Ovary (tissue), 10 donors: Measurements from ENCODE around the gene FAM222B. TPM values are rescaled to one million over a fixed set of nuclear protein-coding genes. Genes with fewer than 3 reads are reported as not detected.
A peak's percentile ranks its signal among the peaks of the same experiment; 100 is the strongest.

ENCODE experiments used
- DNase-seq, 5 donors: peaks; one replicate each; pipeline ENCODE4 v3.0.0-alpha.2; 2019 to 2020
- H3K27ac ChIP-seq, 2 donors: fragments of 200-600 bp; one replicate each; pipeline versions ENCODE4 v1.5.1 to v1.8.0; 2019 to 2022
- H3K27me3 ChIP-seq: fragments of 200-600 bp; one replicate; pipeline ENCODE4 v1.8.0; 2022
- H3K36me3 ChIP-seq: fragments of 200-600 bp; sonication (generic); one replicate; pipeline ENCODE4 v1.5.1; 2019
- H3K4me1 ChIP-seq: one replicate; pipeline ENCODE4 v1.8.1; 2013; ENCODE audit warnings: mild to moderate bottlenecking, moderate library complexity; ENCODE audit not compliant: insufficient read depth
- H3K4me3 ChIP-seq: fragments of 200-600 bp; sonication (generic); one replicate; pipeline ENCODE4 v1.5.1; 2017
- H3K9me3 ChIP-seq, 2 donors: fragments of 200-600 bp in 1 of 2; sonication (generic) in 1 of 2; one replicate each; pipeline versions ENCODE4 v1.5.1 to v1.8.1; 2013 to 2019; ENCODE audit warnings: mild to moderate bottlenecking in 1 of 2, moderate library complexity in 1 of 2
- EP300 ChIP-seq: sonication (generic); formaldehyde crosslinking; IDR thresholded peaks from one replicate; pipeline ENCODE4 v1.6.1; 2017; ENCODE audit warnings: antibody characterized with exemption
- POLR2A ChIP-seq: fragments of 450-650 bp; IDR thresholded peaks from one replicate; pipeline ENCODE4 v1.6.1; 2017; ENCODE audit warnings: antibody characterized with exemption, mild to moderate bottlenecking, moderate library complexity
- WGBS, 3 donors: extraction: QIAGEN DNeasy Blood & Tissue Kit in 1 of 3; methylation state at CpG; one replicate each; pipeline versions ENCODE4 v1.1.5 to v1.1.7; 2013 to 2017; 5-methylcytosine and 5-hydroxymethylcytosine counted together
- intact Hi-C, 4 donors: fragments of 100-400 bp; cut with DNase I; formaldehyde crosslinking; loops; one replicate each; pipeline versions ENCODE4 v1.11.0 to v1.15.1; 2022 to 2023
- long read RNA-seq, 3 donors: library from polyadenylated mRNA in 2 of 3; unstranded in 2 of 3; transcript quantifications; one replicate each; pipeline ENCODE4 v2.0.0 and lab custom pipeline, GENCODE V29; 2021 to 2026
- polyA plus RNA-seq, 2 donors: library from polyadenylated mRNA; stranded (reverse); fragments of 200-250 nt in 1 of 2; fragments of 350-450 nt in 1 of 2; fragmentation: Illumina TruSeq in 1 of 2; extraction: RNeasy Lipid Tissue Mini Kit (QIAGEN cat#74804) in 1 of 2; gene quantifications; one replicate each; pipeline ENCODE4 v1.2.3, GENCODE V29; 2013 to 2014
- total RNA-seq, 7 donors: library from RNA; depleted of rRNA in 2 of 7; stranded (reverse); fragments of >200 nt in 2 of 7; fragmentation: NEBNext Ultra II Directional in 3 of 7; extraction: Animal tissue kit (Norgen Biotek cat#: 25700) in 3 of 7; gene quantifications; one replicate each; pipeline versions ENCODE4 v1.1.0 to v1.2.4, GENCODE V29; 2016 to 2023
- TF ChIP-seq, protein P1 (sequence below), 3 donors: fragments of 450-650 bp in 2 of 3; fragments of 200-600 bp in 1 of 3; IDR thresholded peaks; one replicate each; pipeline versions ENCODE4 v1.5.1 to v1.8.0; 2016 to 2022; ENCODE audit warnings: antibody characterized with exemption in 3 of 3, mild to moderate bottlenecking in 1 of 3
- donor health status: DM: no; HTN: no; CAD: no; lungs with moderate emphysema.
- donor health status: DM: no; HTN: no; CAD: no.
- donor health status: Bipolar disorder and iron deficiency.
- donor health status: DM: yes; HTN: yes; CAD: no.
- donor health status: DM: no; HTN: no; CAD: no.
- donor health status: DM: yes; HTN: yes; CAD: no.

Gene FAM222B, protein sequence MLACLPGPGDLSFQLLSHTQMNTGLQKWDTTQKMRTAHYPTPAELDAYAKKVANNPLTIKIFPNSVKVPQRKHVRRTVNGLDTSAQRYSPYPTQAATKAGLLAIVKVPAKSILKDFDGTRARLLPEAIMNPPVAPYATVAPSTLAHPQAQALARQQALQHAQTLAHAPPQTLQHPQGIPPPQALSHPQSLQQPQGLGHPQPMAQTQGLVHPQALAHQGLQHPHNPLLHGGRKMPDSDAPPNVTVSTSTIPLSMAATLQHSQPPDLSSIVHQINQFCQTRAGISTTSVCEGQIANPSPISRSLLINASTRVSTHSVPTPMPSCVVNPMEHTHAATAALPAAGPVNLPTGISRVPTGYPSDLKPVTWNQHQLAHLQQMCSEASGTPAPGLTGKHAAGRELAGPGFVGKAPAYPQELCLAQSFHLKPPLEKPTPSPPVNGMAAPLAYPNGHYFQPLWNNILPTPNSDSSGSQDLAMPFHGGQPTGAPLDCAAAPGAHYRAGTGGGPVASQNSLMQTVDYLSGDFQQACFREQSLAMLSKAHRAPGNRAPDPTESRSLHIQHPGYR
- 10 to 100 TPM in 5 of 7 donors, 1 to 10 TPM in 2; 8.0 to 19.8 (median 17.9) TPM for total RNA-seq
- polyA plus RNA-seq = 10 to 100 TPM in 1 of 2 donors, 1 to 10 TPM in 1; 9.5 to 15.3 TPM
- long read RNA-seq, donor 1, partial matches to known transcripts = 1 of 18 reads
- long read RNA-seq, donor 1, other reads (novel, unspliced or antisense) = 13 of 18 reads
- long read RNA-seq, donor 2, full-length matches to known transcripts = 25 of 80 reads
- long read RNA-seq, donor 2, partial matches to known transcripts = 29 of 80 reads
- long read RNA-seq, donor 2, other reads (novel, unspliced or antisense) = 26 of 80 reads
- long read RNA-seq, donor 3, full-length matches to known transcripts = 9 of 22 reads
- long read RNA-seq, donor 3, partial matches to known transcripts = 0 of 22 reads
- long read RNA-seq, donor 3, other reads (novel, unspliced or antisense) = 13 of 22 reads

DNA sequence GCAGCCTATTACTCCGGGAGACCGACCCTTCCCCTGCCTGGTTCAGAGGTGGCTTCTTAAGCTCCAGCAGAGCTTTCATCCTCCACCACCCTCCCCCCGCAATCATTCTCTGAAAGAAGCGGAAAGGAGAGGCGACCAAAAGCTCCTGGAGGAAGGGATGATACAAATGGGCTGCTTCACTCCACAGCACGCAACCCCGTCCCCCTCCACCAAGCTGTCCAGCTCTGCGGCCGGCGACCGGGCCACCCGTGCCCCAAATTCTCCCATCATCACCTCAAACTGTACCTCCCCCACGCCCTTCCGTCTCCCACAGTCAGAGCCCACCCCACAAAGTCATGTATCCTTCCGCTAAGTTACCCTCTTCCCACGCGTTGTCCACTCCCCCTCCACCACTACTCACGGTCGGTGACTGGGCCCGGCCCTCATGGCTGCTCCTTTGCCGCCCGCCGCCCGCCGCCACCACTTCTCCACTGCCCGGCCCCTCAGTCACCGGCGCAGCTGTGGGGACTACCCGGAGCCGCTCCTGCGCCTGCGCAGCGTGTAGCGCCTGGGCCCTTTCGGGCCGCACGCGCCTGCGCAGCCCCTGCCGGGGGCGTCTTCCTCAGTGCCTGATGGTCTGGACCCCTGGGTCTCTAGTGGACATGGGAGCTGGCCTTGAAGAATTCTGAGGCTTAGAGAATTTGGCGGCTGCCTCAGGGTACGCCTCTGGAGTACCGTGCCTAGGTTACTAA is at the start of gene FAM222B:
TSS of gene FAM222B (minus strand) at position 509 of the 731 bp plus-strand sequence. CDS start 76,123 bp downstream, outside the sequence.
- Histone ChIP-seq H3K27ac (peak within 1 kb of the TSS in 1 of 2 donors; percentile 62), H3K9me3 (no peaks in the 10 kb centered on the region), H3K4me1 (peaks cover 2% of the 10 kb centered on the region), H3K4me3 (peak within 1 kb of the TSS; percentile 85), H3K27me3 (no peaks in the 10 kb centered on the region), H3K36me3 (no peaks in the 10 kb centered on the region)
- intact Hi-C loops = loop anchor here in 1 of 4 donors (2.0 to 10.0 kb wide), 2 partner anchors 34 to 62 kb away; partner anchors contain the start of gene DHRS13
- DNase-seq = peak; percentile 75 to 88 (median 80)
- 0 to 1% (median 0%) methylated on average over 44 of the region's 44 CpGs for WGBS, 3 donors
- TF ChIP-seq POLR2A = peak; percentile 62
- TF ChIP-seq EP300 = no peak

DNA sequence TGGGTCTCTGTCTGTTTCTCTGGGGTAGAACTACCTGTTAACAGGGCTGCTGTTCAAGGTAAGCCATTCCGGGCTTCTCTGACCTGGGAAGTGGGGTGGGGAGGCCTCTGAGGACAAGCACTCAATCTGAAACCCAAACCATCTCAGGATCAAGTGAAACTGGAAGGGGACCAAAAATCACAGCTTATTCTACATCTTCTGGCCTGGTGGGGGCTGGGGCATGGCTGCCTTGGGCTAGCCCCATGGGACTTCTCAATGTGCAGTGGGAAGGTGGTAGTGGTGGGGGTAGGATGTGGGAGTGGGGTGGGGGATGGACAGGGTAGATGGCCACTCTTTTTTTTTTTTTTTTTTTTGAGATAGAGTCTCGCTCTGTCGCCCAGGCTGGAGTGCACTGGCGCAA is 49.4 kb upstream of the FAM222B start:
- intact Hi-C loops = loop anchor here in 1 of 4 donors (10.0 kb wide), 1 partner anchor 167 kb away; the partner anchor contains the start of genes NEK8 and TLCD1
- no peaks in the 10 kb centered on the region for H3K9me3 ChIP-seq
- no peak for TF ChIP-seq POLR2A
- no peak for TF ChIP-seq EP300
- TF ChIP-seq, protein P1, sequence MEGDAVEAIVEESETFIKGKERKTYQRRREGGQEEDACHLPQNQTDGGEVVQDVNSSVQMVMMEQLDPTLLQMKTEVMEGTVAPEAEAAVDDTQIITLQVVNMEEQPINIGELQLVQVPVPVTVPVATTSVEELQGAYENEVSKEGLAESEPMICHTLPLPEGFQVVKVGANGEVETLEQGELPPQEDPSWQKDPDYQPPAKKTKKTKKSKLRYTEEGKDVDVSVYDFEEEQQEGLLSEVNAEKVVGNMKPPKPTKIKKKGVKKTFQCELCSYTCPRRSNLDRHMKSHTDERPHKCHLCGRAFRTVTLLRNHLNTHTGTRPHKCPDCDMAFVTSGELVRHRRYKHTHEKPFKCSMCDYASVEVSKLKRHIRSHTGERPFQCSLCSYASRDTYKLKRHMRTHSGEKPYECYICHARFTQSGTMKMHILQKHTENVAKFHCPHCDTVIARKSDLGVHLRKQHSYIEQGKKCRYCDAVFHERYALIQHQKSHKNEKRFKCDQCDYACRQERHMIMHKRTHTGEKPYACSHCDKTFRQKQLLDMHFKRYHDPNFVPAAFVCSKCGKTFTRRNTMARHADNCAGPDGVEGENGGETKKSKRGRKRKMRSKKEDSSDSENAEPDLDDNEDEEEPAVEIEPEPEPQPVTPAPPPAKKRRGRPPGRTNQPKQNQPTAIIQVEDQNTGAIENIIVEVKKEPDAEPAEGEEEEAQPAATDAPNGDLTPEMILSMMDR (IDR thresholded peaks at IDR 0.05) = no peak
- DNase-seq = no peak
- H3K27me3 ChIP-seq = no peaks in the 10 kb centered on the region
- H3K36me3 ChIP-seq = no peaks in the 10 kb centered on the region
- no peak overlapping the region for H3K4me3 ChIP-seq
- no peak overlapping the region for H3K27ac ChIP-seq
- H3K4me1 ChIP-seq = peaks cover 7% of the 10 kb centered on the region
- 90 to 94% (median 94%) methylated on average over 4 of the region's 4 CpGs for WGBS, 3 donors

DNA sequence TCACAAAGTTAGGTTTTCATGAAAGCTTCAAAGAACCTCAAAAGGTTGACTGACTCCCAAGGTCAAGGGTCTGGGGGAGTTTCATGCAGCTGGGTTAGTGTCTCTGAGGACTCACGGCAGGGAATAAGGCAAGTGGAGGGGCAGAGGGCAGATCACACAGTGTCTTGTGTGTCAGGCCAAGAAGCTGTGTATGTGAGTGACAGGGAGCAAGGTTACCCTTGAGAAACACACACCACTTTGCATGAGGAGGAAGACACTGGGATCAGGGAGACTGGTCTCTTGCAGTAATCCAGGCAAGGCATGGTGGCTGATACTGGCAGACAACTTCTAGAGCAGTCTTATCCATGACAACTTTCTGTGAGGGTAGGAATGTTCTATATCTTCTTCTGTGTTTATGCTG is 48.6 kb upstream of the FAM222B start:
- peaks cover 5% of the 10 kb centered on the region for H3K4me1 ChIP-seq
- DNase-seq = no peak
- H3K4me3 ChIP-seq = no peak overlapping the region
- H3K9me3 ChIP-seq = no peaks in the 10 kb centered on the region
- H3K27me3 ChIP-seq = no peaks in the 10 kb centered on the region
- 36 to 61% (median 55%) methylated on average over 1 of the region's 1 CpG for WGBS, 3 donors
- no peak overlapping the region for H3K27ac ChIP-seq
- H3K36me3 ChIP-seq = no peaks in the 10 kb centered on the region
- TF ChIP-seq, protein P1 (IDR thresholded peaks at IDR 0.05) = no peak
- TF ChIP-seq EP300 (no peak), POLR2A (no peak)
- intact Hi-C loops = loop anchor here in 1 of 4 donors (10.0 kb wide), 1 partner anchor 166 kb away; the partner anchor contains the start of genes NEK8 and TLCD1

DNA sequence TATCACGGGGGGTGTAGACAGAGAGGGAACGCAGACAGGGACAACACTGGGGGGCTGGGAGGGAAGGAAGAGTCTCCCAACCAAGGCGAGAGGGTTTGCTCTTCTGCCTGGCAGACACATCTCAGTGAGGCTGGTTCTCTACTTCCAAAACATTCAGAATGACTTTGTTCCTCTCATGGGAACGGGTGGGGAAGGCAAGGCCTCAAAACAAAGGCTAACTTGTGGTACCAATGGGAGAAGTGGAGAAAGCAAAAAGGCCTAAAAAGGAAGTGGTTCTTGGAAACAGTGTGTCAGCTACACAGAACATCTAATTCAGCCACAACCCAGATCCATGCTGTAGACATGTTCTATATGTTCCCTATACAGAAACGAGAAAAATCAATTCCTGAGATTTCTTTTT is 47.4 kb upstream of the FAM222B start:
- no peaks in the 10 kb centered on the region for H3K4me1 ChIP-seq
- no peak overlapping the region for H3K27ac ChIP-seq

More for the DNA sequence above, 47.4 kb upstream of the FAM222B start:
- no peaks in the 10 kb centered on the region for H3K36me3 ChIP-seq
- no peak overlapping the region for H3K4me3 ChIP-seq
- intact Hi-C loops = loop anchor here in 1 of 4 donors (10.0 kb wide), 1 partner anchor 165 kb away; the partner anchor contains the start of genes NEK8 and TLCD1
- no peaks in the 10 kb centered on the region for H3K9me3 ChIP-seq
- no peaks in the 10 kb centered on the region for H3K27me3 ChIP-seq
- TF ChIP-seq POLR2A (no peak), EP300 (no peak)
- TF ChIP-seq, protein P1 (IDR thresholded peaks at IDR 0.05) = no peak
- 81 to 90% (median 83%) methylated on average over 5 of the region's 5 CpGs for WGBS, 3 donors
- DNase-seq = no peak
